IPS-NIHi7 (cell line): ENCODE measurements around the gene BIVM.

Source experiments
- DNase-seq: peaks from one replicate; pipeline ENCODE4 v3.0.0; 2012; ENCODE audit warnings: mixed read lengths; ENCODE audit errors: extremely low spot score

The BIVM gene

DNA sequence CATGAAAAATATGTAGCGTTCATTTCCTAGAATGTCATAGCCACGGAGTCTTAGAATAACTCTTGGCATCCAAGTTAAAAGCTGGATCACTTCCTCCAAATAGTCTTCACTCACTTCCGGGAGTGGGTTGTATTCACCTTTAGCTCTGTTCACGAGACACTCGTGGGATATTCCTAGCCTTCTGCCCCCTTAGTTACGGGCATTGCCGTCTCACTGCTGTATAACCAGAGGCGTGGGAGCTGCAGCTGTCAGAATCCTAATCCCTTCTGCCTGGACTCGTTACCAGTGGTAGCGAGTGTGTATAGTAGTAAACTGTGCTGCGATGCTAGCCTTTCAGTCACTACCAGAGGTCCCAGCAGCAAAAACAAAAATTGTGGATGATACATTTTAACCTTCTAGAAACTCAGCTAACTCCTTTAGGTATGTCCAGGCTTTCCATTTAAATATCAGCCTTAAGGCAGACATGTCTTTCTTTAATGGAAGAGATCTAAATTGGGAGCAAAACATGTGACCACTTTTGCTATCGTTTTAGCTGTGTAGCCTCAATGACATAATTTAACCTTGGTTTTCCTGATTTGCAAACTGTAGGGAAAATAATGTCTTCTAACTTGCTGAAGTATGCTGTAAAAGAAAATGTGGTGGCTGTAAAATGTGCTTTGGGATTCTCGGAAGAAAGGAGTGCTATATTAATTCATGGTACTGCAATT is 81.0 kb downstream of the BIVM start:
- DNase-seq: no peak

DNA sequence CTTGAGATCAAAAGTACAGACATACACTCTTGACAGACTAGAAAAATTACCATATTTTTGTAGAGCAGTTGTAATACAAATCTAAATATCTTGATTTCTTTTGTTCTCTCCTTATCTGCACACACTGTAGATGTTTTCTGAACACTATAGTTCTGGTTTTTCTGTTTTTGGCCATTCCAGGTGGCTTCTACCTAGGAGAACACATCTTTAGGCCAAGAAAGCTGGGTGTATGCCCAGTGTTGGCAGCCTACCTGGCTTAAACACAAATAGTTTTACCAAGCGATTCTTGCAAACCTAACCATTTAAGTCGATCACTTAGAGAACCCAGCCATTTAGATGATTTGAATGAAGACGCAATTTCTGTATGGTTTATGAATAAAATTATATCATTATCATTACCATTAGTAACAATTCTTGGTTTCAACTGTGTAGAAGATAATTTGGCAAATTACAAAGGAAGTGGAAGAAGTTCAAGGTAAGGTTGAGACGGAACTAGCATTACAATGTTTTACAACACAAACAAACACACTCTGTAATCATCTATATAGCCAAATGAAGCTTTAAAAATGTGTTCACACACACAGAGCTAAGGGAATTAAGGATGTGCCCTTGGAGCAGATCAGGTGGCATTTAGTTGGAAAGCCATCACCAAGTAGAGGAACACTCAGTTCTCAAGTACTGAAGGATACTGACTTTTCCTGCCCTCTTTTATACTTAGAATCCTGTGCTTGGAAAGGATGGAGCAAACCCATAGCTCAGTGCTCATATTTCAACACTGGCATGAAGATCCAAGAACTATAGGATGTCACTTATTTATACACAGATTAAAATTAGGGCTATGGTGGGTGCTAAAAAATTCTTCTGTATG is 83.1 kb downstream of the BIVM start:
- DNase-seq: no peak
